H9 (cell line): ENCODE data around the gene GPR21. TPM values are rescaled to one million over a fixed set of nuclear protein-coding genes. Genes with fewer than 3 reads are reported as not detected.

Experiments
- DNase-seq: peaks from one replicate; pipeline ENCODE4 v3.0.0-alpha.2; 2017
- H2AFZ ChIP-seq: one replicate; pipeline ENCODE4 v1.6.1; 2013; ENCODE audit warnings: mild to moderate bottlenecking, low read length, control low read depth, moderate library complexity
- H2AK5ac ChIP-seq: 2 replicates; pipeline ENCODE4 v1.6.1; 2013; ENCODE audit warnings: low read length, control low read depth, mixed read lengths; ENCODE audit not compliant: insufficient read length
- H2BK120ac ChIP-seq: one replicate; pipeline ENCODE4 v1.6.1; 2013; ENCODE audit warnings: low read depth, mild to moderate bottlenecking, low read length, control low read depth, inconsistent platforms; ENCODE audit not compliant: poor library complexity, severe bottlenecking
- H2BK12ac ChIP-seq: 2 replicates; pipeline ENCODE4 v1.6.1; 2013; ENCODE audit warnings: low read length, control low read depth, mixed read lengths, low read depth; ENCODE audit not compliant: insufficient read length
- H2BK15ac ChIP-seq: 2 replicates; pipeline ENCODE4 v1.6.1; 2013; ENCODE audit warnings: low read depth, low read length, control low read depth
- H2BK20ac ChIP-seq: one replicate; pipeline ENCODE4 v1.6.1; 2013; ENCODE audit warnings: low read depth, mild to moderate bottlenecking, low read length, control low read depth, inconsistent platforms; ENCODE audit not compliant: poor library complexity, severe bottlenecking
- H2BK5ac ChIP-seq: 2 replicates; pipeline ENCODE4 v1.6.1; 2013; ENCODE audit warnings: low read length, control low read depth, mixed read lengths; ENCODE audit not compliant: insufficient read length
- H3K14ac ChIP-seq: 2 replicates; pipeline ENCODE4 v1.6.1; 2013; ENCODE audit warnings: low read length, control low read depth; ENCODE audit not compliant: insufficient read depth
- H3K18ac ChIP-seq: 2 replicates; pipeline ENCODE4 v1.6.1; 2013; ENCODE audit warnings: low read depth, mild to moderate bottlenecking, mixed read lengths, low read length, control low read depth; ENCODE audit not compliant: insufficient read length
- H3K23ac ChIP-seq: 2 replicates; pipeline ENCODE4 v1.6.1; 2013; ENCODE audit warnings: low read length, control low read depth, mixed read lengths, low read depth; ENCODE audit not compliant: insufficient read length
- H3K23me2 ChIP-seq: 2 replicates; pipeline ENCODE4 v1.6.1; 2013; ENCODE audit warnings: low read depth, mild to moderate bottlenecking, mixed read lengths, low read length, control low read depth; ENCODE audit not compliant: insufficient read length, poor library complexity, severe bottlenecking
- H3K27ac ChIP-seq: 2 replicates; pipeline ENCODE4 v1.5.1; 2013; ENCODE audit warnings: low read length, control low read depth, mixed read lengths, low read depth; ENCODE audit not compliant: insufficient read length
- H3K27me3 ChIP-seq: 2 replicates; pipeline ENCODE4 v1.6.1; 2013; ENCODE audit warnings: low read length, control low read depth, inconsistent platforms; ENCODE audit not compliant: insufficient read depth
- H3K4ac ChIP-seq: 2 replicates; pipeline ENCODE4 v1.6.1; 2013; ENCODE audit warnings: low read depth, mild to moderate bottlenecking, control low read depth, inconsistent platforms, low read length, moderate library complexity
- H3K4me1 ChIP-seq: 2 replicates; pipeline ENCODE4 v1.6.1; 2013; ENCODE audit warnings: low read length, control low read depth, inconsistent platforms; ENCODE audit not compliant: insufficient read depth
- H3K4me2 ChIP-seq: 2 replicates; pipeline ENCODE4 v1.6.1; 2013; ENCODE audit warnings: low read length, control low read depth, mixed read lengths; ENCODE audit not compliant: insufficient read length, insufficient read depth
- H3K56ac ChIP-seq: 2 replicates; pipeline ENCODE4 v1.6.1; 2013; ENCODE audit warnings: low read depth, mild to moderate bottlenecking, mixed read lengths, low read length, control low read depth; ENCODE audit not compliant: insufficient read length
- H3K79me1 ChIP-seq: 2 replicates; pipeline ENCODE4 v1.6.1; 2013; ENCODE audit warnings: low read depth, mild to moderate bottlenecking, moderate library complexity, low read length, control low read depth, inconsistent platforms; ENCODE audit not compliant: insufficient read depth, poor library complexity, severe bottlenecking
- H3K79me2 ChIP-seq: 2 replicates; pipeline ENCODE4 v1.6.1; 2013; ENCODE audit warnings: low read length, control low read depth, inconsistent platforms; ENCODE audit not compliant: insufficient read depth
- H3K9ac ChIP-seq: 2 replicates; pipeline ENCODE4 v1.6.1; 2013; ENCODE audit warnings: low read length, control low read depth, mixed read lengths; ENCODE audit not compliant: insufficient read length; ENCODE audit errors: extremely low read depth
- H3K9me3 ChIP-seq: one replicate; pipeline ENCODE4 v1.6.1; 2013; ENCODE audit warnings: low read depth, low read length, inconsistent platforms; ENCODE audit not compliant: control insufficient read depth
- H3T11ph ChIP-seq: one replicate; pipeline ENCODE4 v1.6.1; 2013; ENCODE audit warnings: mild to moderate bottlenecking, low read length, control low read depth, inconsistent platforms
- H4K20me1 ChIP-seq: one replicate; pipeline ENCODE4 v1.6.1; 2013; ENCODE audit not compliant: control insufficient read depth, insufficient read length, insufficient read depth
- H4K5ac ChIP-seq: 2 replicates; pipeline ENCODE4 v1.6.1; 2013; ENCODE audit warnings: low read depth, mild to moderate bottlenecking, mixed read lengths, low read length, control low read depth; ENCODE audit not compliant: insufficient read length
- H4K8ac ChIP-seq: replicated peaks from 2 replicates; pipeline ENCODE4 v1.6.1; 2013; ENCODE audit warnings: low read length, control low read depth, mixed read lengths, low read depth; ENCODE audit not compliant: insufficient read length
- H4K91ac ChIP-seq: 2 replicates; pipeline ENCODE4 v1.6.1; 2013; ENCODE audit warnings: low read depth, mild to moderate bottlenecking, moderate library complexity, mixed read lengths, low read length, control low read depth; ENCODE audit not compliant: insufficient read length
- H3K27ac Mint-ChIP-seq, 3 experiments: 2 replicates in 2 of 3; 3 replicates in 1 of 3; pipeline ENCODE4 v1.8.0; 2020 to 2021; ENCODE audit warnings: mixed read lengths in 3 of 3, mild to moderate bottlenecking in 1 of 3, moderate library complexity in 1 of 3
- H3K27me3 Mint-ChIP-seq: 2 replicates; pipeline ENCODE4 v1.8.0; 2021; ENCODE audit warnings: low read depth, mild to moderate bottlenecking, moderate library complexity, mixed read lengths
- H3K36me3 Mint-ChIP-seq, 3 experiments: 2 replicates in 2 of 3; 3 replicates in 1 of 3; pipeline ENCODE4 v1.8.0; 2020 to 2021; ENCODE audit warnings: low read depth in 3 of 3, mixed read lengths in 3 of 3; ENCODE audit not compliant: insufficient read depth in 1 of 3
- H3K4me1 Mint-ChIP-seq, 2 experiments: 2 replicates each; pipeline ENCODE4 v1.8.0; 2020; ENCODE audit warnings: mixed read lengths in 2 of 2
- H3K4me3 Mint-ChIP-seq, 2 experiments: 2 replicates in 1 of 2; 3 replicates in 1 of 2; pipeline ENCODE4 v1.8.0; 2020 to 2021; ENCODE audit warnings: mild to moderate bottlenecking in 2 of 2, mixed read lengths in 2 of 2, moderate library complexity in 1 of 2
- H3K9me3 Mint-ChIP-seq, 2 experiments: 2 replicates in 1 of 2; 3 replicates in 1 of 2; pipeline ENCODE4 v1.8.0; 2020; ENCODE audit warnings: mild to moderate bottlenecking in 2 of 2, mixed read lengths in 2 of 2, moderate library complexity in 1 of 2
- WGBS: extraction: QIAGEN DNeasy Blood & Tissue Kit; methylation state at CpG from one replicate; pipeline ENCODE4 v1.1.7; 2013; ENCODE audit warnings: missing lambda C conversion rate, low lambda C conversion rate, mixed read lengths; ENCODE audit not compliant: insufficient read length; ENCODE audit errors: extremely low coverage; 5-methylcytosine and 5-hydroxymethylcytosine counted together
- total RNA-seq: library from RNA; stranded (reverse); gene quantifications from 2 replicates; pipeline ENCODE4 v1.2.1, GENCODE V29; 2021
- TF ChIP-seq, protein P1 (sequence below): fragments of 200-600 bp; sonication (generic); conservative IDR thresholded peaks from 3 replicates; pipeline ENCODE4 v1.8.0; 2021; ENCODE audit warnings: antibody characterized with exemption, mild to moderate bottlenecking

The GPR21 gene
- total RNA-seq, 1 experiment from 2014 or later = 0.87 TPM

DNA sequence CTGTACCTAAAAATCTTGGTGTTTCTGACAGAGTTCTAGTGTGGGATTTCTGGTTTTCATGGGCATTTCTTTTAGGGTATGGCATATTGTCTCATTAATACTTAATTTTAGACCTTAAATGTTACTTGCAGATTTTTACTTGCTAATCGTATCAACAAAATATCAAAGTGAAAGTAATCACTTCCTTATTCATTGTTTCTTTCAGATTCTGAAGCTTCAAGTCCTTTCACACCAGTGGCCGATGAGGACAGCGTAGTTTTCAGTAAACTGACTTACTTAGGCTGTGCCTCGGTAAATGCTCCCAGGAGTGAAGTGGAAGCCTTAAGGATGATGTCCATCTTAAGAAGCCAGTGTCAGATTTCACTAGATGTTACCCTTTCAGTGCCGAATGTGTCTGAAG, 47.5 kb upstream of the GPR21 start:
- H3K23ac ChIP-seq = no peak overlapping the region
- Mint-ChIP-seq H3K27me3 (no peaks in the 10 kb centered on the region), H3K4me3 (no peak overlapping the region), H3K27ac (no peak overlapping the region), H3K36me3 (peaks cover 8 to 38% (median 33%) of the 10 kb centered on the region in 3 experiments; a peak in 6 of 7 replicates), H3K9me3 (no peaks in the 10 kb centered on the region), H3K4me1 (no peaks in the 10 kb centered on the region)
- no peak overlapping the region for H2AK5ac ChIP-seq
- no peak for DNase-seq
- H4K5ac ChIP-seq = no peak overlapping the region
- no peak overlapping the region for H2BK5ac ChIP-seq
- no peaks in the 10 kb centered on the region for H3K79me2 ChIP-seq
- H2BK15ac ChIP-seq = no peak overlapping the region
- TF ChIP-seq, protein P1, sequence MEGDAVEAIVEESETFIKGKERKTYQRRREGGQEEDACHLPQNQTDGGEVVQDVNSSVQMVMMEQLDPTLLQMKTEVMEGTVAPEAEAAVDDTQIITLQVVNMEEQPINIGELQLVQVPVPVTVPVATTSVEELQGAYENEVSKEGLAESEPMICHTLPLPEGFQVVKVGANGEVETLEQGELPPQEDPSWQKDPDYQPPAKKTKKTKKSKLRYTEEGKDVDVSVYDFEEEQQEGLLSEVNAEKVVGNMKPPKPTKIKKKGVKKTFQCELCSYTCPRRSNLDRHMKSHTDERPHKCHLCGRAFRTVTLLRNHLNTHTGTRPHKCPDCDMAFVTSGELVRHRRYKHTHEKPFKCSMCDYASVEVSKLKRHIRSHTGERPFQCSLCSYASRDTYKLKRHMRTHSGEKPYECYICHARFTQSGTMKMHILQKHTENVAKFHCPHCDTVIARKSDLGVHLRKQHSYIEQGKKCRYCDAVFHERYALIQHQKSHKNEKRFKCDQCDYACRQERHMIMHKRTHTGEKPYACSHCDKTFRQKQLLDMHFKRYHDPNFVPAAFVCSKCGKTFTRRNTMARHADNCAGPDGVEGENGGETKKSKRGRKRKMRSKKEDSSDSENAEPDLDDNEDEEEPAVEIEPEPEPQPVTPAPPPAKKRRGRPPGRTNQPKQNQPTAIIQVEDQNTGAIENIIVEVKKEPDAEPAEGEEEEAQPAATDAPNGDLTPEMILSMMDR = no peak
- H3K14ac ChIP-seq = no peak overlapping the region
- no peaks in the 10 kb centered on the region for H3K23me2 ChIP-seq
- H3K4me2 ChIP-seq = no peak overlapping the region
- H4K8ac ChIP-seq = no peak overlapping the region
- no peaks in the 10 kb centered on the region for H4K20me1 ChIP-seq
- H2BK20ac ChIP-seq = no peak overlapping the region
- H3K56ac ChIP-seq = no peak overlapping the region
- WGBS = no CpG with 5 or more reads among the region's 5 CpGs
- no peaks in the 10 kb centered on the region for H3K27me3 ChIP-seq
- H4K91ac ChIP-seq = no peak overlapping the region
- H2AFZ ChIP-seq = no peak overlapping the region
- no peaks in the 10 kb centered on the region for H3K79me1 ChIP-seq
- H2BK12ac ChIP-seq = no peak overlapping the region
- no peak overlapping the region for H3K27ac ChIP-seq
- no peak overlapping the region for H3K9ac ChIP-seq
- H3K9me3 ChIP-seq = no peaks in the 10 kb centered on the region
- H3T11ph ChIP-seq = no peak overlapping the region
- H3K4me1 ChIP-seq = no peaks in the 10 kb centered on the region
- H2BK120ac ChIP-seq = no peak overlapping the region
- no peak overlapping the region for H3K18ac ChIP-seq
- no peak overlapping the region for H3K4ac ChIP-seq
